Measurements from ENCODE around the gene P3H2.

GRCh38 chr3:190125436-190126068, 4.9 kb upstream of the P3H2 start:
- no peak for TF ChIP-seq EZH2 (IDR thresholded peaks at IDR 0.05; ENCODE audit: borderline replicate concordance, low read depth, low read length, severe bottlenecking)
- TF ChIP-seq CTCF (IDR thresholded peaks at IDR 0.05; ENCODE audit: borderline replicate concordance, extremely low read depth, low read length, poor library complexity, severe bottlenecking), result no peak
